HEK293 (cell line): ENCODE data around the gene CCDC30.

Experiments
- ZNF423 ChIP-seq: fragments of 450-650 bp; formaldehyde crosslinking; IDR thresholded peaks from 2 replicates; pipeline ENCODE4 v1.5.1; 2016; ENCODE audit warnings: missing biosample characterization, missing genetic modification characterization
- ZNF544 ChIP-seq: fragments of 450-650 bp; formaldehyde crosslinking; IDR thresholded peaks from 2 replicates; pipeline ENCODE4 v1.5.0; 2017; ENCODE audit warnings: missing biosample characterization, missing genetic modification characterization

DNA sequence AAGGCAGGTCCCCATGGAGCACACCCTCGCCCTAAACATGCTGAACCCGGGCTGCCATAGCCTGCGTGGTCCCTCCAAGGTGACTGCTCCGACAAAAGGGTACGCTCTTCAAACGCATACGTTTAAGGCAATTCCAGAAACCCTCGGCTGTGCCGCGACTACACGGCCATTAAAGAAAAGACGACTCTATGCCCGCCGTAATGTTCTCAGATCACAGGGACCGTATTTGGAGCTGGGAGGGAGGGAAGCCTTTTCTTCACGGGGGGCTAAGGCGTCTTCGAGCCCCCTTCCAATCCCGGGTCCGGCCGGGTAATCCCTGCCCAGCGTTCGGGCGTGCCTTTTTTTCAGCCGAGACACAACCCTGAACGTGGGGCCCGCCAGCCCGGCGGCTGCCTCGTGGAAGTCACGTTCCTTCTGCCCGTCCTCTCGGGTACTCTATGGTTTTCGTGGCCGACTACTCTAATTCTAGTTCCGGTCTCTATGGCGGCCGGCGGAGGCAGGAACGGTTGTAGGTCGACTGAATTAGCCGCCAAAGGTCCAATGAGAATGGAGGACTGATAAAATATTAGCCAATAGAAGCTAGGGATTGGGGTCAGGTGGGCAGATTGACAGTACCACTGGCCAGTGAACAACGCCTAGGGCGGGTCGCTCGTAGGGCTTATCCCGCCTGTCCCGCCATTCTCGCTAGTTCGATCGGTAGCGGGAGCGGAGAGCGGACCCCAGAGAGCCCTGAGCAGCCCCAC lies 218.8 kb downstream of the CCDC30 start, which contains the start of gene YBX1:
- TF ChIP-seq ZNF544 (tag by site-specific recombination): no peak
- no peak for TF ChIP-seq ZNF423
